ENCODE data around the gene EIF2A.

GRCh38 chr3:150509780-150510179, 36.8 kb upstream of the EIF2A start:
- TF ChIP-seq CTCF (IDR thresholded peaks at IDR 0.05) (no peak), POLR2A (IDR thresholded peaks at IDR 0.05) (no peak)
